B cell (primary cell): Measurements from ENCODE around the gene KCNK4. TPM values are rescaled to one million over a fixed set of nuclear protein-coding genes. Genes with fewer than 3 reads are reported as not detected.

ENCODE experiments used
- ATAC-seq: fragments of 200-7000 bp; cut with Tn5 transposase; one replicate; pipeline ENCODE4 v1.10.0; 2021; ENCODE audit warnings: low read depth, mild to moderate bottlenecking, moderate number of reproducible peaks, moderate library complexity
- CTCF ChIA-PET: fragments of 350-600 bp; sonication (Branson Sonifier 250); formaldehyde crosslinking; loops from one replicate; lab custom pipeline; 2021; ENCODE audit warnings: antibody characterized with exemption, inconsistent platforms; lab: Charles Lee
- POLR2A ChIA-PET: fragments of 350-600 bp; sonication (Branson Sonifier 250); formaldehyde crosslinking; loops from one replicate; lab custom pipeline; 2021; ENCODE audit warnings: antibody characterized with exemption; lab: Charles Lee
- DNase-seq: peaks from one replicate; pipeline ENCODE4 v3.0.0; 2013
- H2AFZ ChIP-seq: 2 replicates; pipeline ENCODE4 v1.6.1; 2012; ENCODE audit warnings: mild to moderate bottlenecking, low read depth, low read length; ENCODE audit not compliant: insufficient read depth, poor library complexity, severe bottlenecking
- H3K27ac ChIP-seq, 2 donors: 1 replicate in 1 of 2; 2 replicates in 1 of 2; pipeline ENCODE4 v1.5.1; 2012 to 2013; ENCODE audit warnings: low read length in 2 of 2, mild to moderate bottlenecking in 2 of 2, moderate library complexity in 1 of 2
- H3K27me3 ChIP-seq, 4 experiments: fragments of 200-600 bp in 1 of 4; sonication (generic) in 1 of 4; replicated peaks in 1 of 4; 1 replicate in 2 of 4; 2 replicates in 2 of 4; pipeline versions ENCODE4 v1.6.1 to v1.7.0; 2013 to 2016; ENCODE audit warnings: low read length in 3 of 4, mild to moderate bottlenecking in 2 of 4, mixed read lengths in 1 of 4, moderate library complexity in 1 of 4; ENCODE audit not compliant: insufficient read depth in 4 of 4, control insufficient read depth in 3 of 4; ENCODE audit errors: control extremely low read depth in 1 of 4
- H3K36me3 ChIP-seq, 2 experiments: replicated peaks in 1 of 2; 1 replicate in 1 of 2; 2 replicates in 1 of 2; pipeline versions ENCODE4 v1.6.1 to v1.7.1; 2013; ENCODE audit warnings: low read length in 1 of 2; ENCODE audit not compliant: insufficient read depth in 2 of 2, control insufficient read depth in 1 of 2; ENCODE audit errors: control extremely low read depth in 1 of 2, extremely low read depth in 1 of 2
- H3K4me1 ChIP-seq, 2 donors: fragments of 200-600 bp in 1 of 2; sonication (generic) in 1 of 2; 1 replicate in 1 of 2; 2 replicates in 1 of 2; pipeline versions ENCODE4 v1.5.1 to v1.6.1; 2013 to 2017; ENCODE audit warnings: low read length in 2 of 2; ENCODE audit not compliant: control insufficient read depth in 2 of 2, insufficient read depth in 2 of 2
- H3K4me2 ChIP-seq: replicated peaks from 2 replicates; pipeline ENCODE3; 2012; ENCODE audit warnings: mild to moderate bottlenecking, low read depth, low read length; ENCODE audit not compliant: poor library complexity, severe bottlenecking
- H3K4me3 ChIP-seq, 5 experiments: fragments of 200-600 bp in 1 of 5; sonication (generic) in 1 of 5; 1 replicate in 3 of 5; 2 replicates in 2 of 5; pipeline versions ENCODE4 v1.5.1 to v1.7.0; 2011 to 2016; ENCODE audit warnings: low read length in 4 of 5, mild to moderate bottlenecking in 4 of 5, low read depth in 2 of 5, control low read depth in 1 of 5, moderate library complexity in 1 of 5; ENCODE audit not compliant: insufficient read depth in 1 of 5; ENCODE audit errors: control extremely low read depth in 1 of 5, extremely low read depth in 1 of 5
- H3K79me2 ChIP-seq: fragments of 200-600 bp; sonication (generic); one replicate; pipeline ENCODE4 v1.6.0; 2016; ENCODE audit warnings: low read length; ENCODE audit not compliant: control insufficient read depth, insufficient read depth
- H3K9ac ChIP-seq: fragments of 200-600 bp; sonication (generic); 2 replicates; pipeline ENCODE4 v1.6.1; 2017; ENCODE audit warnings: mild to moderate bottlenecking, low read length, moderate library complexity
- H3K9me3 ChIP-seq, 3 donors: one replicate each; pipeline versions ENCODE4 v1.6.1 to v1.7.1; 2013; ENCODE audit warnings: low read length in 2 of 3; ENCODE audit not compliant: control insufficient read depth in 2 of 3, insufficient read depth in 1 of 3; ENCODE audit errors: control extremely low read depth in 1 of 3
- H4K20me1 ChIP-seq: 2 replicates; pipeline ENCODE4 v1.6.0; 2012; ENCODE audit warnings: mild to moderate bottlenecking, low read length; ENCODE audit not compliant: insufficient read depth, control insufficient read depth, poor library complexity, severe bottlenecking
- H3K27ac Mint-ChIP-seq: one replicate; pipeline ENCODE4 v1.8.0; 2021; ENCODE audit warnings: mixed read lengths
- H3K27me3 Mint-ChIP-seq: one replicate; pipeline ENCODE4 v1.8.0; 2021; ENCODE audit warnings: mixed read lengths
- H3K4me1 Mint-ChIP-seq: one replicate; pipeline ENCODE4 v1.8.0; 2021; ENCODE audit warnings: mixed read lengths
- H3K4me3 Mint-ChIP-seq: one replicate; pipeline ENCODE4 v1.8.0; 2021; ENCODE audit warnings: mixed read lengths
- H3K9me3 Mint-ChIP-seq: one replicate; pipeline ENCODE4 v1.8.0; 2022; ENCODE audit warnings: mixed read lengths; ENCODE audit not compliant: insufficient read depth
- CTCF ChIP-seq: fragments of 200-600 bp; IDR thresholded peaks from one replicate; pipeline ENCODE4 v1.8.0; 2022; ENCODE audit warnings: antibody characterized with exemption, mild to moderate bottlenecking
- EZH2 ChIP-seq: IDR thresholded peaks from 2 replicates; pipeline ENCODE4 v1.6.1; 2012; ENCODE audit warnings: borderline replicate concordance, low read depth, mild to moderate bottlenecking, moderate library complexity, low read length; ENCODE audit not compliant: insufficient read depth, poor library complexity, severe bottlenecking
- WGBS: methylation state at CpG from one replicate; pipeline ENCODE4 v1.1.5; 2013; ENCODE audit warnings: missing lambda C conversion rate; ENCODE audit not compliant: insufficient coverage; 5-methylcytosine and 5-hydroxymethylcytosine counted together
- intact Hi-C: fragments of 100-400 bp; cut with micrococcal nuclease; formaldehyde crosslinking; loops from one replicate; pipeline ENCODE4 v1.10.0; 2022
- polyA plus RNA-seq: library from polyadenylated mRNA; depleted of rRNA; stranded (reverse); fragments of >200 nt; gene quantifications from 2 replicates; pipeline ENCODE4 v1.2.3, GENCODE V29; 2012
- total RNA-seq, 2 donors: library from RNA; stranded (reverse); fragments of 120-200 nt in 1 of 2; gene quantifications; 1 replicate in 1 of 2; 2 replicates in 1 of 2; pipeline versions ENCODE4 v1.2.3 to v1.2.4, GENCODE V29; 2013 to 2022

The KCNK4 gene
- total and polyA plus RNA-seq, 2 donors (not counting 1 experiment from before 2014, with no cell fraction given): 0.32 TPM; not detected in 1

DNA sequence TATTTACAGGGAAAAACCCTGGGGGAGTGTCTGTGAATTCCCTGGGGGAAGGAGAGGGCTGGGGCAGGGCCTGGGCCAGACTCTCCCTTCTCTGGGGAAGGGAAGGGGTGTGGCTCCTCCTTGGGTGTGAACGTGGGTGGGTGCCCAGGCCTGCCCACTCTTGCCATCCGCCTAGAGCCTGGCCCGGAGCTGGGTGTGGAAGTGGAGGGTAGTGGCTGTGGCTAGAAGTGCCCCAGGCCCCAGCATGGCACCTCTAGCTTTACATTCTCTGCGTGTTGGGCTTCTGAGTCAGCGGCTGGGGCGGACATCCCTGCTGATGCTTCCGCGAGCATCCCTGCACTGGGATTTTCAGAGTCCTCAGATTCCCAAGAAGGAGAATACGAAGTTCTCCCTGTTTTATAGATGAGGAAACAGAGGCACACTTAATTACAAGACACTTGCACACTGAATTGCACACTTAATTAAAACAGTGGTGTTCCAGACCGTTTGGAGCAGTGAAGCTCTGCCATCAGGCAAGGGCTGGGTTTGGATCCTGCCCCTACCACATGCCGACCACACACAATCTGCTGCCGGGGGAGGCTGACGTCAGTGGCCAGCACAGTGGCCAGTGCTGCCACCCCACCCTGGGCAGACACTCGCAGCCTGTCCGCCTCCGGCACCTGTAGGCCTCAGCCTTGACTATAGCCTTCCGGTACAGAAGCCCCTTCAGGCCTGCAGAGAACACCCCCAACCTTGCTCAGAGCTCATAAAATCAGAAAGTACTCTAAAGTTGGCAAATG is 14.3 kb upstream of the KCNK4 start:
- Mint-ChIP-seq H3K27me3 (no peaks in the 10 kb centered on the region), H3K27ac (no peak overlapping the region), H3K9me3 (no peaks in the 10 kb centered on the region), H3K4me1 (peaks cover 2% of the 10 kb centered on the region), H3K4me3 (no peak overlapping the region)
- intact Hi-C loops: no loop called here
- no peak for TF ChIP-seq CTCF
- TF ChIP-seq EZH2: no peak
- H3K36me3 ChIP-seq: peaks cover 0 to 13% of the 10 kb centered on the region in 2 experiments
- H3K27me3 ChIP-seq: no peaks in the 10 kb centered on the region
- no peak overlapping the region for H2AFZ ChIP-seq
- ChIA-PET CTCF (interaction anchor here (0.7 to 2.1 kb wide), 5 partner anchors 24 to 72 kb away, joined by 3 to 10 read pairs (median 4); partner anchors contain the start of genes CATSPERZ and ESRRA), POLR2A (interaction anchor here (0.6 to 1.2 kb wide), 2 partner anchors 8 to 31 kb away, joined by 3 read pairs; no protein-coding TSS in a partner anchor)
- no peaks in the 10 kb centered on the region for H4K20me1 ChIP-seq
- no peak overlapping the region for H3K27ac ChIP-seq
- no peak overlapping the region for H3K9ac ChIP-seq
- DNase-seq (no peak), ATAC-seq (no peak)
- H3K4me3 ChIP-seq: no peak overlapping the region
- H3K9me3 ChIP-seq: no peaks in the 10 kb centered on the region
- 96% methylated on average over 13 of the region's 17 CpGs for WGBS
- no peak overlapping the region for H3K4me2 ChIP-seq
- peaks cover 3% of the 10 kb centered on the region for H3K79me2 ChIP-seq
- H3K4me1 ChIP-seq: peaks cover 2 to 3% of the 10 kb centered on the region in 2 donors

DNA sequence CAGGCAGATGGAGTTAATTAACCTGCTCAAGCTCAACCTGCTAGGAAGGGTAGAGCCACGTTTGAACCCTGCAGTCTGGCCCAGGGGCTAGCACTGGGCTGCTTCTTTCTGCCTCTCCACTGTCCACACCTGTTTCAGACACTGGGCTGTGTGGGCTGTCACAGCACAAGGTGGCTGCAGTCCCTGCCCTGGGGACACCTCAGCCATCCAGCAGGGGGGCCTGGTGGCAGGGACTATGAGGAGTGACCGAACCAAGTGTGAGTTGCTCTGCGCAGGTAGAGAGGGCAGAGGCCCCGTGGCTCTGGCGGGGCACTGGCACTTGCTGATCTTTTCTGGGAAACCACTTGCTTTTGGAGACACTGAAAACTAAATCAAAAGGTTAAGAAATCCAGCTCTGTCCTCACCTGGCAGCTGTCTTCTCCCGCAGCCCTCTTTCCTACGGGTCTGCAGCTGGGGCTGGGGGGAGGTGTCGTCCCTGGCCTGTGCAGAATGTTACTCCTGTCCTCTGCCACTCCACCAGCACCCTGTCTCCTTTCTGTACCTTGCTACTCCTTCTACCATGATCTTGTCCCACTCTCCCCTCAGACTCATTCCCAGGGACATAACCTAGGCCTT is 12.4 kb upstream of the KCNK4 start:
- TF ChIP-seq CTCF (no peak), EZH2 (no peak)
- ChIA-PET CTCF (interaction anchor here (1.9 kb wide), 1 partner anchor 26 kb away, joined by 10 read pairs; the partner anchor contains the start of gene ESRRA), POLR2A (interaction anchor here (0.6 kb wide), 1 partner anchor 601 kb away, joined by 11 read pairs; no protein-coding TSS in a partner anchor)
- Histone ChIP-seq H3K27me3 (no peaks in the 10 kb centered on the region), H3K9ac (no peak overlapping the region), H3K4me2 (no peak overlapping the region), H3K27ac (no peak overlapping the region), H3K4me3 (no peak overlapping the region), H3K36me3 (peaks cover 0 to 19% of the 10 kb centered on the region in 2 experiments), H3K4me1 (peaks cover 0 to 3% of the 10 kb centered on the region in 2 donors), H4K20me1 (no peaks in the 10 kb centered on the region), H2AFZ (no peak overlapping the region), H3K9me3 (no peaks in the 10 kb centered on the region), H3K79me2 (peaks cover 19% of the 10 kb centered on the region)
- Mint-ChIP-seq H3K27ac (no peak overlapping the region), H3K4me1 (peaks cover 5% of the 10 kb centered on the region), H3K9me3 (no peaks in the 10 kb centered on the region), H3K4me3 (no peak overlapping the region), H3K27me3 (no peaks in the 10 kb centered on the region)
- DNase-seq: no peak
- WGBS: 95% methylated on average over 5 of the region's 8 CpGs
- no peak for ATAC-seq
- intact Hi-C loops: no loop called here
